ENCODE data around the gene SIX4. TPM values are rescaled to one million over a fixed set of nuclear protein-coding genes. Genes with fewer than 3 reads are reported as not detected.

SIX4 gene
- total RNA-seq, 2 donors from 2014 or later = 3.3 to 4.1 TPM

GRCh38 chr14:60744566-60744965, 20.4 kb upstream of the SIX4 start:
- TF ChIP-seq, protein P1, sequence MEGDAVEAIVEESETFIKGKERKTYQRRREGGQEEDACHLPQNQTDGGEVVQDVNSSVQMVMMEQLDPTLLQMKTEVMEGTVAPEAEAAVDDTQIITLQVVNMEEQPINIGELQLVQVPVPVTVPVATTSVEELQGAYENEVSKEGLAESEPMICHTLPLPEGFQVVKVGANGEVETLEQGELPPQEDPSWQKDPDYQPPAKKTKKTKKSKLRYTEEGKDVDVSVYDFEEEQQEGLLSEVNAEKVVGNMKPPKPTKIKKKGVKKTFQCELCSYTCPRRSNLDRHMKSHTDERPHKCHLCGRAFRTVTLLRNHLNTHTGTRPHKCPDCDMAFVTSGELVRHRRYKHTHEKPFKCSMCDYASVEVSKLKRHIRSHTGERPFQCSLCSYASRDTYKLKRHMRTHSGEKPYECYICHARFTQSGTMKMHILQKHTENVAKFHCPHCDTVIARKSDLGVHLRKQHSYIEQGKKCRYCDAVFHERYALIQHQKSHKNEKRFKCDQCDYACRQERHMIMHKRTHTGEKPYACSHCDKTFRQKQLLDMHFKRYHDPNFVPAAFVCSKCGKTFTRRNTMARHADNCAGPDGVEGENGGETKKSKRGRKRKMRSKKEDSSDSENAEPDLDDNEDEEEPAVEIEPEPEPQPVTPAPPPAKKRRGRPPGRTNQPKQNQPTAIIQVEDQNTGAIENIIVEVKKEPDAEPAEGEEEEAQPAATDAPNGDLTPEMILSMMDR (IDR thresholded peaks at IDR 0.05) = no peak
- Histone ChIP-seq H3K27me3 (no peaks in the 10 kb centered on the region), H3K4me3 (no peak overlapping the region), H3K27ac (no peak overlapping the region), H3K9me3 (peaks cover 0 to 6% of the 10 kb centered on the region in 2 donors), H3K4me1 (no peaks in the 10 kb centered on the region), H3K36me3 (no peaks in the 10 kb centered on the region)
- no peak for DNase-seq (ENCODE audit: low spot score)

DNA sequence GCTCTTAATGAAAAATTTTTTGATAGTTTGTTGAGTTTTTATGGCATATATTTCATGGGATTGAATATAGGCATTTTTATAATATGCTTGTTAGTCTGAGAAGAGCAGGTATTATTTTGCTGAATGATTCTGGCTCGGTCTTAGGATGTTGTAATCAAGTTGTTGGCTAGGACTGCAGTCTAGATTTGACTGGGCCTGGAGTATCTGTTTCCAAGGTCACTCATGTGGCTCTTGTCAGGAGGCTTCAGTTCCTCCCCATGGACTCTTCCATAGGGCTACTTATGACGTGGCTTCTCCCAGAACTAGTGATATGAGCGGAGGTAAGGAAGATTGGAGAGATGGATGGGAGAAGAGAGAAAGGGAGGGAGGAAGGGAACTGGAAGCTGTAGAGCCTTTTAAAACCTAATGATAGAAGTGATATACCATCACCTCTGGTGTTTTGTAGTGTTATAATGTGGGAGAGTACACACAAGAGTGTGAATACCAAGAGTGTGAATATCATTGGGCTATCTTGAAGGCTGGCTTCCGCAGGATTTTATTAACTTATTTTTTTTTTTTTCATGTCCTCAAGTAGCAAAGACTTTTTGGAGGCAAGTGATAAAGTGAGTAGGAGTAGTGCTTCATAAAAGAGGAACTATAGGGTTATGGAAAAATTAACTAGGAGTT, 14.8 kb upstream of the SIX4 start:
- no peak overlapping the region for H3K4me3 ChIP-seq
- no peaks in the 10 kb centered on the region for H3K36me3 ChIP-seq
- TF ChIP-seq, protein P1 (IDR thresholded peaks at IDR 0.05) = no peak
- peaks cover 0 to 6% of the 10 kb centered on the region in 2 donors for H3K9me3 ChIP-seq
- peaks cover 0 to 25% of the 10 kb centered on the region in 2 donors for H3K4me1 ChIP-seq
- no peak overlapping the region for H3K27ac ChIP-seq
- no peaks in the 10 kb centered on the region for H3K27me3 ChIP-seq
- no peak for DNase-seq (ENCODE audit: low spot score)

DNA sequence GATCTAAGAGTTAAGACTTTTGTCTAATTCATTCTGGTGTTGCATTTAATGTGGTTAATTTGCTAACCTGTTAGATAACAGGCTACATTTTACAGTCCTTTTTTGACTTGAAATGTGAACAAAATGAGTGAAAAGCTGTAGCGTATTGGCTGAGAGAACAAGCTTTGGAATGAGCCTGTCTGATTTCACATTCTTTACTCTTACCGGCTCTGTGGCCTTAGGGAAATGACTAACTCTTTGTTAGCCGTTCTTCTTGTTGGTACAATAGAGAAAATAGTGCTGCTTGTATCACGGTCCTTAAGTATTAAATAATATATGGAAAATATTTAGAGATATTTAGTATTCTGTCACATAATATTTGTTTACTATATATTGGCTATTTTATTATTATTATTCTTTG, 12.3 kb upstream of the SIX4 start:
- Histone ChIP-seq H3K36me3 (no peaks in the 10 kb centered on the region), H3K27ac (no peak overlapping the region), H3K27me3 (no peaks in the 10 kb centered on the region), H3K9me3 (no peaks in the 10 kb centered on the region), H3K4me3 (no peak overlapping the region), H3K4me1 (peaks cover 0 to 25% of the 10 kb centered on the region in 2 donors)
- no peak for DNase-seq (ENCODE audit: low spot score)
- TF ChIP-seq, protein P1 (IDR thresholded peaks at IDR 0.05) = no peak

DNA sequence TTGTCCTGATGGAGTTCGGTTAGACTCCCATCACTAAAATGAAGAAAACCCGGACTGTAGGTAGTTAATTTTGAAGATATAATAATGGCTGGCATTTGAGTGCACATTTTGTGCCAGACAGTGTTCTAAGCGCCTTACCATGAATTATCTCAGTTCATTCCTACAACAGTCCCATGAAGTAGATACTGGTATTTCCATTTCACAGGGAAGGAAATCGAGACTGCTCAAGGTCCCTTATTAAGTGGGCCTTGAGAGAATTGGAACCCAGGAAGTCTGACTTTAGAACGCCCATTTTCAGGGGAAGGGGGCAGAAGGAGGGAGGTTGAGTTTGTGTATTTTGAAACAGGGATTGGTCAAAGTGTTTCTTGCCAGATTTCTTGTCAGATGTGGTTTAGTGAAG, 11.3 kb upstream of the SIX4 start:
- no peaks in the 10 kb centered on the region for H3K27me3 ChIP-seq
- H3K4me1 ChIP-seq = peaks cover 0 to 25% of the 10 kb centered on the region in 2 donors
- H3K27ac ChIP-seq = peak overlapping the region in 1 of 2 donors; percentile 80
- no peak for DNase-seq (ENCODE audit: low spot score)
- no peaks in the 10 kb centered on the region for H3K9me3 ChIP-seq
- no peaks in the 10 kb centered on the region for H3K36me3 ChIP-seq
- TF ChIP-seq, protein P1 (IDR thresholded peaks at IDR 0.05) = no peak
- H3K4me3 ChIP-seq = peak overlapping the region; percentile 51 to 86

DNA sequence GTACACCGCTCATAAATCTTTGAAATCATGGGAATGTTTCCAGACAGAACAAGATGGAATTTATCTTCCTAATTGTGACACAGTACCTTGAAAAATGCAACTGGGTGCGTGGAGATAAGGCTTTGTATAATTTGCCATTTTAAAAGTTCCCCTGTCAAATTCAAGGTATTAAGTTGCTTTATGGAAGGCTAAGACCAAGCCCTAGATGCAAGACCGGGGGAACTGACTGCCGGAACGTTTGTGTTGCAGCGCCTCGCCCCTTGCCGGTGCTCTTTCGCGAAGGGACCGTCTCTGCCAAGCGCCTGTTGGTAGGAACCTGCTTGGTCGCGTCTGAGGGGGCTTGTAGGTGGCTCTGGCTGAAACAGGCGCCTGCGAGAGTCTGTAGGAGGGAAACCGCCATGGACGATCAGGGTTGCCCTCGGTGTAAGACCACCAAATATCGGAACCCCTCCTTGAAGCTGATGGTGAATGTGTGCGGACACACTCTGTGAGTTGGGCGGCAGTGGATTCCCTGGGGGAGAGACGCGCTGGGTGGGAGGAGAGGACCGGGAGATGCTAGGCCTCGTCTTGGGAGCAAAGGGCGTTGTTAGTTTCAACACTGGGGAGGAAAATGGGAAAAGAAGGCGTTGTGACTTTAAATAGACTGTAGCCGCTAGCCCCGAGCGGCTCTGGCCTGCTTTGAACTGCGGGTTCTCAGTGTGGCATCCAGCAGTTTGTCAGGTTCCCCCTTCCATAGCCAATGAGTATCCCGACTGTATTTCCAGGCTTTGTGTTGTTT, 10.5 kb upstream of the SIX4 start, which contains the start of gene MNAT1:
TSS of gene MNAT1 (plus strand) at position 297 of the 778 bp plus-strand sequence. CDS start at position 399, 102 bp downstream.
- peaks cover 0 to 25% of the 10 kb centered on the region in 2 donors for H3K4me1 ChIP-seq
- H3K27ac ChIP-seq = peak within 1 kb of the TSS; percentile 45 to 80
- H3K27me3 ChIP-seq = no peaks in the 10 kb centered on the region
- no peaks in the 10 kb centered on the region for H3K9me3 ChIP-seq
- TF ChIP-seq, protein P1 (IDR thresholded peaks at IDR 0.05) = peak in 1 of 2 donors; percentile 41
- H3K4me3 ChIP-seq = peak within 1 kb of the TSS; percentile 51 to 86
- peak; percentile 81 for DNase-seq (ENCODE audit: low spot score)
- no peaks in the 10 kb centered on the region for H3K36me3 ChIP-seq
